ENCODE data around the gene COL11A1. TPM values are rescaled to one million over a fixed set of nuclear protein-coding genes. Genes with fewer than 3 reads are reported as not detected.

The COL11A1 gene
- total and polyA plus RNA-seq, 2 of the 4 experiments (the other 2 are of a cell fraction): 4.6 to 5.2 TPM

GRCh38 chr1:103146166-103146565 is 37.8 kb upstream of the COL11A1 start:
- Histone ChIP-seq H3K4ac (ENCODE audit: low read depth, low read length) (no peak overlapping the region), H3K27ac (ENCODE audit: insufficient read depth, low read length) (no peak overlapping the region), H2BK15ac (ENCODE audit: low read depth, low read length) (no peak overlapping the region), H3K36me3 (ENCODE audit: control insufficient read depth, insufficient read depth, low read length) (no peaks in the 10 kb centered on the region), H3K4me1 (ENCODE audit: control insufficient read depth, insufficient read depth, low read length) (no peaks in the 10 kb centered on the region), H2BK5ac (ENCODE audit: low read depth, low read length, poor library complexity, severe bottlenecking) (no peak overlapping the region), H3K18ac (ENCODE audit: low read depth, low read length) (no peak overlapping the region), H2AFZ (replicated peaks; ENCODE audit: low read length, poor library complexity) (no peak overlapping the region), H3K14ac (replicated peaks; ENCODE audit: low read depth, low read length) (no peak overlapping the region), H2BK120ac (ENCODE audit: low read depth, low read length) (no peak overlapping the region), H3K9me1 (ENCODE audit: insufficient read depth, low read length) (no peaks in the 10 kb centered on the region), H3K4me2 (ENCODE audit: low read depth, low read length) (no peak overlapping the region), H3K27me3 (ENCODE audit: control insufficient read depth, insufficient read depth, low read length) (no peaks in the 10 kb centered on the region), H3K23ac (ENCODE audit: low read depth, low read length) (no peak overlapping the region), H3K4me3 (ENCODE audit: insufficient read depth, low read depth, low read length) (no peak overlapping the region), H2AK9ac (replicated peaks; ENCODE audit: low read depth, low read length, poor library complexity) (no peak overlapping the region), H3K56ac (ENCODE audit: extremely low read depth, insufficient read depth, low read length) (no peak overlapping the region), H4K91ac (ENCODE audit: insufficient read depth, low read depth, low read length) (no peak overlapping the region), H2BK20ac (ENCODE audit: low read depth, low read length) (no peak overlapping the region), H3K79me1 (ENCODE audit: low read depth in 1 of 2, low read length in 2 of 2) (no peaks in the 10 kb centered on the region), H4K8ac (ENCODE audit: low read depth in 2 of 2, low read length in 2 of 2) (no peak overlapping the region), H3K9ac (ENCODE audit: low read depth, low read length) (no peak overlapping the region), H4K5ac (ENCODE audit: low read depth, low read length) (no peak overlapping the region), H3K9me3 (ENCODE audit: control insufficient read depth, insufficient read depth, low read length) (no peaks in the 10 kb centered on the region), H4K20me1 (ENCODE audit: insufficient read depth, low read length) (no peaks in the 10 kb centered on the region), H2AK5ac (ENCODE audit: low read depth, low read length) (no peak overlapping the region)
- in situ Hi-C loops (cut with MboI; ENCODE audit: low sequenced_read_pairs): no loop called here
- ATAC-seq (ENCODE audit: low read depth) (no peak), DNase-seq (no peak)
- dilution Hi-C loops (cut with HindIII; ENCODE audit: low sequenced_read_pairs, unreplicated experiment): no loop called here
- TF ChIP-seq BHLHE40 (IDR thresholded peaks at IDR 0.05; ENCODE audit: low read depth, low read length): no peak
- no peak for TF ChIP-seq NFE2L2 (IDR thresholded peaks at IDR 0.05; ENCODE audit: low read depth, low read length)
- TF ChIP-seq SMC3 (IDR thresholded peaks at IDR 0.05; ENCODE audit: low read depth, low read length): no peak
- no peak for TF ChIP-seq POLR2A (IDR thresholded peaks at IDR 0.05; ENCODE audit: low read depth, low read length)
- POLR2A ChIA-PET (ENCODE audit: unreplicated experiment): no interaction called here
- CTCF ChIA-PET: no interaction called here
- no TSS peak for BruUV-seq (replicated peaks)
- intact Hi-C loops (cut with micrococcal nuclease): no loop called here

All from IMR-90 (cell line).